CD4-positive, alpha-beta T cell treated with Interleukin-4 for 1 hour (primary cell): ENCODE results near the gene ZNF578.
A peak's percentile ranks its signal among the peaks of the same experiment; 100 is the strongest.
"Not testable (repeated sequence)": the region's sequence is repeated elsewhere in the genome, so short reads cannot be mapped to it uniquely, and the experiment has no call there.

Source experiments
- DNase-seq, 2 donors: peaks; one replicate each; pipeline ENCODE4 v3.0.0-alpha.2; 2020 to 2022

Gene ZNF578

DNA sequence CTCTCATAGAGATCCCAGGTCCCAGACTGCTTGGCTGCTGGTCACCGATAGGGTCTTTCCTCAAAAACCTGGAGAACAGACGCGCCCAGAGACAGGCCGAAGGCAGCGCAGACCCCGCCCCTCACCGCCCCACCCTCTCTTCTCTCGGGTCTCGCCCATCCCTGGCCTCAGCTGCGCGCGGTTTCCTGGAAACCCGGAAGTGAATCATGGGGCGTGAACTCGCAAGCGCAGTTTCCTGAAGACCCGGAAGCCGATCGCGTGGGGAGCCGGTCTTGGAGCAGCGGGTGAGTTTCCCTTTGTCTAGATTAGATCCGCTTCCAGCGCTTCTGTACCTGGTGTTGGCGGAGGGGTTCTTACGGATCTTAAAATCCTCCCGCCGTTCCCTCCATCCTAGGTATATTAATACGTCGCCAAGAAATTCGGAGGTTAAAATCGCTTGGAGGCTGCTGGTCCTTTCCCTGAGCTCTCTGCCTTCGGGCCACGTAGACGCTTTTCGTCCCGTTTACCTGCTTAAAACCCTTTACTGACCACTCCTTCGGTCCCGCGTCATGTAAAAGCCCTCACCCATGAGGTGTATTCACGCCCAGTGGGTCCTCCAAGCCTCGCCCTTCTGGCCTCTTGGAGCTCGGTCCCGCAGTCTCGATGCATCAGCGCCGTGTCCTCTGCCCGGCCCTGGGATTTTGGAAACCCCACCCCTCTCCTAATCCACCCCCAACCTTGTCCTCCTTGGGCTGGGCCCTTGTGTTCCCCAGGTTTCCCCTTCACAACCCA is at the start of gene ZNF578:
Gene ZNF578 (plus strand): TSS at position 230 of the 771 bp plus-strand sequence. CDS start 48,293 bp downstream, outside the sequence.
- DNase-seq: peak; percentile 71 to 78

DNA sequence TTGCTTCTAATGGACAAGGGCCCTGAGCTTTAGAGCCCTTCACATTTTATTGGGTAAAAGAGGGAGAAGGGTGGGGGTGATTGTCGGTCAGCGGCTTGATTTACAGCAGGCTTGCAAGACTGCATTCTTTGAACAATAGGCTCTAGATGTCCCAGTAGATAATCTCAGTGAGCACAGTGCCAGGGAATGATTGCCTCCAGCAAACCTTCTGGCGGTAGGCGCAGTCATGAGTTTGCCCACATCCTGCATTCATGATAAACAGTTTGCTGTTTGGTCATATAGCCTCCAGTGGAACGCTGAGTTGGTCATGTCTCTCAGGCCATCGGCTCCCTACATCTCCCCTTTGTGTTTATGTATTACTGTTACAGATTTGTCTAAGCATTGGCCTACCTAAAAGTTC is 43.1 kb upstream of the ZNF578 start:
- DNase-seq: no peak

DNA sequence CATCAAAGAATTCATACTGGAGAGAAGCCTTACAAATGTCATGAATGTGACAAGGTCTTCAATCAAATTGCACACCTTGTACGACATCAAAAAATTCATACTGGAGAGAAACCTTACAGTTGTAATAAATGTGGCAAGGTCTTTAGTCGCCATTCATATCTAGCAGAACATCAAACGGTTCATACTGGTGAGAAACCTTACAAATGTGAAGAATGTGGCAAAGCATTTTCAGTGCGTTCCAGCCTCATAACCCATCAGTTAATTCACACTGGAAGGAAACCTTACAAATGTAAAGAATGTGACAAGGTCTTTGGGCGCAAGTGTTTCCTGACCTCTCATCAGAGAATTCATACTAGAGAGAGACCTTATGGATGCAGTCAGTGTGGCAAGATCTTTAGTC is 37.6 kb upstream of the ZNF578 start:
- DNase-seq: no peak

DNA sequence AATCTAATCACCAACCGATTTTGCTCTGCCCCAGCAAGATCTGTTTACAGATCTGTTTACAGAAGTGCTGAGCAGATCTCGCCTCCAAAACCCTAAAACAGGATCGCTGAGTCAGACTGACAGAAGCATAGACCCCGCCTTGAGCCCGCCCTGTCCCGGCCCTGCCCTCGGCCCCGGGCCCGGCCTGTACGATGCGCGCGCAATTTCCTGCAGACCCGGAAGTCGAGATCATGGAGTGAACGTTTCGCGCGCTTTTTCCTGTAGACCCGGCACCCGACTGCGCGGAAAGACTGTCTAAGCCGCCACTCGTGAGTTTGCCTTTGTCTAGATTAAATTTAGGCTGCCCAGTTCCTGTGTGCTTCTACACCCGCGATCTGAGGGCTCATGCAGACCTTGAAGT is 24.4 kb upstream of the ZNF578 start, which contains the start of gene ZNF534:
Gene ZNF534 (plus strand): TSS at position 212 of the 400 bp plus-strand sequence. CDS start 2,327 bp downstream, outside the sequence.
- DNase-seq: no peak

DNA sequence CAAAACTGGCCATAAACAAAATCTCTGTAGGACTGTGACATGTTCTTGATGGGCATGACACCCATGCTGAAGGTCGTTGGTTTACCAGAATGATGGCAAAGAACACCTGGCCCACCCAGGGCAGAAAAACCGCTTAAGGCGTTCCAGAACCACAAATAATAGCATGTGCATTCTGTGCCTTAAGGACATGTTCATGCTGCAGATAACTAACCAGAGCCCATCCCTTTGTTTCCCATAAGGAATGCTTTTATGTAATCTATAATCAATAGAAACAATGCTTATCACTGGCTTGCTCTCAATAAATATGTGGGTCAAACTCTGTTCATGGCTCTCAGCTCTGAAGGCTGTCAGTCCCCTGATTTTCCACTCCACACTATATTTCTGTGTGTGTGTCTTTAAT is 11.2 kb upstream of the ZNF578 start:
- no peak for DNase-seq

DNA sequence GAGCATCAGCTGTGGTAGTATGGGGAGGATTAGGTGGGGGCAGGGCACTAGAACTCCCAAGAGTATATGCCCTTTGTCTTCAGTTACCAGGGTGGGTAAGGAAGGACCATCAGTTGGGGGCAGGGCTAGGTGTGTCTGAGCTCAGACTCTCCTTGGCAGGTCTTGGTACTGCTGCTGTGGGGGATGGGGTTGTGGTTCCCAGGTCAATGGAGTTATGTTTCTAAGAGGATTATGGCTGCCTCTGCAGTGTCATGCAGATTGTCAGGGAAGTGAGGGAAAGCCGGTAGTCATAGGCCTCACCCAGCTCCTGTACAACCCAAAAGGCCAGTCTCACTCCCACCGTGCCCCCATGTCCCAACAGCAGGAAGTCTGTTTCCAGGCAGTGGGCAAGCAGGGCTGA is 8.8 kb upstream of the ZNF578 start:
- DNase-seq: no peak

DNA sequence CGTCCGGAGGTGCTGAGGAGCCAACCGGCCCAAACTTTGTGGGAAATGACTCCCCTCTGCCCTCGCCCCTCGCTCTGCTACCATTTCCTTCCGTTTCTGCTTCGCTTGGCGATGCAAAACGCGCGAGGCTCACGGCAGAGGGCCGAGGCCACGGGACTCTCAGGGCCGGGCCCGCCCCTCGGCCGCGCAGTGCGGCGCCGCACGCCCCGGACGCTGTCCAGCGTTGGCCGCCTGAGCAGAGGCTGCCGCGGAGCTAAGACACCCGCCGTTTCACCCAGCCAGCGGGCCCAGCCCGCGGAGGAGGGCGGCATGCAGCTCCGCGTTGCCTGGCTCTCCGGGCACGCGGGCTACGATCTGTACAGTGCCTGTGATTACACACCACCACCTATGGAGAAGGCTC is 2.1 kb upstream of the ZNF578 start:
- DNase-seq: no peak

DNA sequence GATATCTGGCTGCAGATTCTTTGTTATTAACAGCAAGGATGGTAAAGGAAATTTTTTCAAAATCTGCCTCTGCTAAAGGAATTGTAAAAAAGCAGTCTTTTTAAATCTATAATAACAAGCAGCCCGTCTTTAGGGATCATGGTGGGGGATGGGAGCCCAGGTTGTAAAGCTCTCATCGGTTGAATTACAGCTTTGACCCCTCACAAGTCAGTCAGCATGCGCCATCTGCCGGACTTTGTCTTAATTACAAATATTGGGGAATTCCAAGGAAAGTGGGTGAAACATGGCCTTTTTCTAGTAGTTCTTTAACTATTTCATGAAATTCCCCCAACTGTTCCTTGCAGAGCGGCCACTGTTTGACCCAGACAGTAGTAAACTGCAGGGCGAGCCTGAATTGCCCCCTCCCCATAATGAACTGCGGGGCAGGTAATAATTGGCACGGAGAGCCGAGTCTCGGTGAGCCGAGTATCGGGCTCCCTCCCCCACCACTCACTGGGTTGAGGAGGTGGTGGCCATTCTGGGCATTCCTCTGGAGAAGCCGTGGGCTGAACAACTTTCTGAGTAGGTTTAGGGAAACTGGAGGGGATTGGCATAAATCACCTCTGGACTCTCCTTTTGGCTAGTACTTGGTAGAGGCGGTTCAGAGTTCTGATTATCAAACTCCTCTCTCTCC is 11.6 kb downstream of the ZNF578 start:
- DNase-seq: no peak

DNA sequence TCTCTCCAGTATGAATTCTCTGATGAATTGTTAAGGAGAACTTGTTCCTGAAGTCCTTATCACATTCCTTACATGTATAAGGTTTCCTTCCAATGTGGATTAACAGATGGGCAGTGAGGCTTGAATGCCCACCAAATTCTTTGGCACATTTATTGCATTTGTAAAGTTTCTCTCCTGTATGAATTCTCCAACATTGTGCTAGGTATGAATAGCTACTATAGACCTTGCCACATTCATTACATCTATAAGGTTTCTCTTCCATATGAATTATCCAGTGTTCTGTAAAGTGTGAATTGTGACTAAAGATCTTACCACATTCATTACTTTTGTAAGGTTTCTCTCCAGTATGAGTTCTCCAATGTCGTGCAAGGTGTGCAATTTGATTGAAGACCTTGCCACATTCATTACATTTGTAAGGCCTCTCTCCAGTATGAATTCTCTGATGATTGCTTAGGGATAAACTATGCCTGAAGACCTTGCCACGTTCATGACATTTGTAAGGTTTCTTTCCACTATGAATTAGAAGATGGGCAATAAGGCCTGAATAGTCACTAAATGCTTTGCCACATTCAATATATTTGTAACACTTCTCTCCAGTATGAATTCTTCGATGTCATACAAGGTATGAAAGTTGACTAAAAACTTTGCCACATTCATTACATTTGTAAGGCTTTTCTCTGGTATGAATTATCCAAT is 20.4 kb downstream of the ZNF578 start:
- no peak for DNase-seq

DNA sequence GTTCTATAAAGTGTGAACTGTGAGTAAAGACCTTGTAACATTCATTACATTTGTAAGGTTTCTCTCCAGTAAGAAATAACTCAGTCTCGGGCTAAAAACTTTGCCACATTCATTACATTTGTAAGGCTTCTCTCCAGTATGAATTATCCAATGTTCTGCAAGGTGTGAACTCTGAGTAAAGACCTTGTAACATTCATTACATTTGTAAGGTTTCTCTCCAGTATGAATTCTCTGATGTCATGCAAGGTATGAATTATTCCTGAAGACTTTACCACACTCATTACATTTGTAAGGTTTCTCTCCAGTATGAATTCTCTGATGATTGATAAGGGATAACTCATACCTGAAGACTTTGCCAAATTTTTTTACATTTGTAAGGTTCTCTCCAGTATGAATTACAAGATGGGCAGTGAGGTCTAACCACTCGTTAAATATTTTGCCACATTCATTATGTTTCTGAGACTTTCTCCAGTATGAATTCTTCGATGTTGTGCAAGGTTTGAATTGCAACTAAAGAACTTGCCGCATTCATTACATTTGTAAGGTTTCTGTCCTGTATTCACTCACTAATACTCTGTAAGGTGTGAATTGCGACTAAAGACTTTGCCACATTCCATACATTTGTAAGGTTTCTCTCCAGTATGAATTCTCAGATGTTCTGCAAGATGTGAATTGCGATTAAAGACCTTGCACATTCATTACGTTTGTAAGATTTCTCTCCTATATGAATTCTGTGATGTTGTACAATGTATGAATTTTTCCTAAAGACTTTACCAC is 21.2 kb downstream of the ZNF578 start:
- DNase-seq: no peak

DNA sequence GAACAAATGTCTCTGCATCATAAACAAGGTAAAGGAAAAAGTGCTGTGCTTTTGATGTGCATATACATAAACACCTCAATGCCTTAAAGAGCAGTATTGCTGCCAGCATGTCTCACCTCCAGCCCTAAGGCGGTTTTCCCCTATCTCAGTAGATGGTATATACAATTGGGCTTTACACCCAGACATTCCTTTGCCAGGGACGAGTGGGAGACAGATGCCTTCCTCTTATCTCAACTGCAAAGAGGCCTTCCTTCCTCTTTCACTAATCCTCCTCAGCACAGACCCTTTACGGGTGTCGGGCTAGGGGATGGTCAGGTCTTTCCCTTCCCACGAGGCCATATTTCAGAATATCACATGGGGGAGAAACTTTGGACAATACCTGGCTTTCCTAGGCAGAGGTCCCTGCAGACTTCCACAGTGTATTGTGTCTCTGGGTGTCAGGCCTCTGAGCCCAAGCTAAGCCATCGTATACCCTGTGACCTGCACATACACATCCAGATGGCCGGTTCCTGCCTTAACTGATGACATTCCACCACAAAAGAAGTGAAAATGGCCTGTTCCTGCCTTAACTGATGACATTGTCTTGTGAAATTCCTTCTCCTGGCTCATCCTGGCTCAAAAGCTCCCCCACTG is 30.9 kb downstream of the ZNF578 start:
- DNase-seq: not testable (repeated sequence)

DNA sequence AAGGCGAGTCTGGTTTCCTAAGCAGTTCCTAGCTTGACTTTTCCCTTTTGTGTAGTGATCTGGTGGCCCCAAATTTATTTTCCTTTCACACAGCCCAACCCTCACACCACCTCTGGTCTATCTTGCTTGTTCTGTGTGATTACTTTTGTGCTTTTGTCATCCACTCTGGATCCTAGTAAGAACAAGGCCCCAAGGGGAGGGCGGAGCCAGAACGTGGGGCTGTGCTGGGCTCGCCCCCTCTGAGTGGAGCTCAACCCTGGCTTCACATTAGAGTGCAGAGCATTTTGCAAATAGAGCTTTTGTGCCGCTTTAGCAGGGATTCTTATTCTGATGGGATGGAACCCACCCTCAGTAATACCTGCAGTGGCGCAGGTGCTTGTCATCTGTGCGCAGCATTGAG is 31.7 kb downstream of the ZNF578 start:
- DNase-seq: not testable (repeated sequence)

DNA sequence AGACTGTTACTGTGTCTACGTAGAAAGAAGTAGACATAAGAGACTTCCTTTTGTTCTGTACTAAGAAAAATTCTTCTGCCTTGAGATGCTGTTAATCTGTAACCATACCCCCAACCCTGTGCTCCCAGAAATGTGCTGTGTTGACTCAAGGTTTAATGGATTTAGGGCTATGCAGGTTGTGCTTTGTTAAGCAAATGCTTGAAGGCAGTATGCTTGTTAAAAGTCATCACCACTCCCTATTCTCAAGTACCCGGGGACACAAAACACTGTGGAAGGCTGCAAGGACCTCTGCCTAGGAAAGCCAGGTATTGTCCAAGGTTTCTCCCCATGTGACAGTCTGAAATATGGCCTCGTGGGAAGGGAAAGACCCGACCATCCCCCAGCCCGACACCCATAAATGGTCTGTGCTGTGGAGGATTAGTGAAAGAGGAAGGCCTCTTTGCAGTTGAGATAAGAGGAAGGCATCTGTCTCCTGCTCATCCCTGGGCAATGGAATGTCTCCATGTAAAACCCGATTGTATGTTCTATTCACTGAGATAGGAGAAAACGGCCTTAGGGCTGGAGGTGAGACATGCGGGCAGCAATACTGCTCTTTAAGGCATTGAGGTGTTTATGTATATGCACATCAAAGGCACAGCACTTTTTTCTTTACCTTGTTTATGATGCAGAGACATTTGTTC is 32.3 kb downstream of the ZNF578 start:
- DNase-seq: not testable (repeated sequence)

DNA sequence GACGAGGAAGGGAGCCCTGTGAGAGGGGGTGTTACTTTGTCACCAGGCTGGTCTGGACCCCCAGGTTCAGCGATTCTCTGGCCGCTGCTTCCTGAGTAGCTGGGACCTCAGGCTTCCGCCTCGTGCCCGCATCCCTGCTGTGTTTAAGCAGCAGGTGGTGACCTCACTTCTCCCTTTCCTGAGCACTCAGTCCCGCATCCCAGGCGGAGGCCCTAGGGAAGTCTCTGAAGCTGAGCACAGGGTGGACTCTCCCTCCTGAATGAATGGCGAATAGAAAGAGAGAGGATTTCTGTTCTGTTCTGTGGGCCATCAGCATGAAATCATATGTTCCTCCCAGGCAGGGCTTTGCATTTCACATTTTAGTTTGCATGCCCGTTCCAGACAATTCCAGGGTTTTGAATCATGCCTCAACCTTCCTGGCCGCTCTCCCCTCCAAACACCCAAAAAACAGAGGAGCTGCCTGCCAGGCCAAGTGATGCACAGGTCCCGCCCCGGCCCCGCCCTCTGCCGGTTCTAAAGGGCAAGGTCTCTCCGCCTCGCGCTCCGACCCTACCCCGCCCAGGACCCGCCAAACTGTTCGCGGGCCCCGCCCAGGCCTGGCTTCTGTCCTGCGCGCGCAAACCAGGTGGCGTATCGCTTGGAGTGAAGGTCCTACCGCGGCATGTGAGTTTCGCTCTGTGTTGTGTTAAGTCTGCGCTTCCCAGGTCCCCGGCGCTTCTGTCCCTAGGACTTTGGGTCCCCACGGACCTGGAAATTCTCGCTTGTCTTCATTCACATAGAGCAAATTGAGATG is 39.0 kb downstream of the ZNF578 start:
- peak in 1 of 2 donors; percentile 8 for DNase-seq

DNA sequence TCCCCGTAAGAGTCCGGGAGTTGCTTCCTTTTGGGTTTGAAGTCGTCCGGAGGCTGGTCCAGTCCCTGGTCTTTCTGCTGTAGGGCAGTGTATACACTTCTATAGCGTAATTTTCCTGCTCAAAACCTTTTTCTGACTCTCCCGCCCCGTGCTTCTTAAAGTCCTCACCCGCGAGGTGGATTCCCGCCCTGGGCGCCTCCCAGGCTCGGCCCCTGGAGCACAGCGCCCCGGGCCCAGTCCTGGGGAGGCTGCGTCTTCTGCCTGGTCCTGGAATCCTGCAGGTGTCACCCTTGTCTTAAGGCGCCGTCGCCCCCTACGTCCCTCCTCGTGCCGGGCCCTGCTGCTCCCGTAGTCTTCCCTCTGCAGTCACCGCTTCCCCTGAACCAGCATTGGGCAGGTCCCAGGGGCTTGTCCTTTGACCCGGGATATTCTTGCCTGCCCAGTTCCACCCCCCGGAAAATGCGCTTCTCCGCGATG is 39.7 kb downstream of the ZNF578 start:
- no peak for DNase-seq

DNA sequence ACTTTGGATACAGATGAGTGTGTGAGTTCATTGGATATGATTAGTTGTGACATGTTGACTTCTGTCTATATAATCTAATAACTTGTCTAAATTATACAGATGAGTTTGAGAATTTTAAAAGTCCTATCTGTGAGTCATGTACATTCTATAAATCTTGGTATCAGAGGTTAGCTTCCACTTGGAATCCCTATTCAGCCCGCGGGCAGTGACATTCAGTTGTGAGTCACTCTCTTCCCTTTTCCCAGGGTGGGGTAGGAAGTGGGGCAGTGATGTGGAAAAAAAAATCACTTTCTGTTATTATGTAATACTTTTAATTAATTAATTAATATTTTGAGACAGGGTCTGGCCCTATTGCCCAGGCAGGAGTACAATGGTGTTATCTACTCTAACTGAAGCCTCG is 41.2 kb downstream of the ZNF578 start:
- no peak for DNase-seq

DNA sequence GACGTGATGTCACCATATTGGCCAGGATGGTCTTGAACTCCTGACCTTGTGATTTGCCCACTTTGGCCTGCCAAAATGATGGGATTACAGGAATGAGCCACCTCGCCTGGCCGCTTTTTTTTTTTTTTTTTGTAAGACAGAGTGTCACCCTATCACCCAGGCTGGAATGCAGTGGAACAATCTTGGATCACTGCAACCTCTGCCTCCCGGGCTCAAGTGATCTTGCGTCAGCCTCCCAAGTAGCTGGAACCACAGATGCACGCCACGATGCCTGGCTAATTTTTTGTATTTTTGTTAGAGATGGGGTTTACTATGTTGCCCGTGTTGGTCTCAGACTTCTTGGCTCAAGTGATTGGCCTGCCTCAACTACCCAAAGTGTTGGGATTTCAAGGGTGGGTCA is 45.2 kb downstream of the ZNF578 start:
- no peak for DNase-seq

DNA sequence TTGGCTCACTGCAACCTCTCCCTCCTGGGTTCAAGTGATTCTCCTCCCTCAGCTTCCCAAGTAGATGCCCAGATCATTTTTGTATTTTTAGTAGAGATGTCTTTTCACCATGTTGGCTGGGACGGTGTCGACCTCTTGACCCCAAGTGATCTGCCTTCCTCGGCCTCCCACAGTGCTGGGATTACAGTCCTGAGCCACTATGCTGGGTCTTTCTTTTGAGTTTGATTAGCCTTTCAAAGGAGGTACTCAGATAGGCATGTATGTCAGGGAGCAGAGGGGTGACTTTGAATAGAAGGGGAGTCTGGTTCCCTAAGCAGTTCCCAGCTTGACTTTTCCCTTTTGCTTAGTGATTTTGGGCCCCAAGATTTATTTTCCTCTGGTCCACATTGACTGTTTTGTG is 47.1 kb downstream of the ZNF578 start:
- DNase-seq: not testable (repeated sequence)

DNA sequence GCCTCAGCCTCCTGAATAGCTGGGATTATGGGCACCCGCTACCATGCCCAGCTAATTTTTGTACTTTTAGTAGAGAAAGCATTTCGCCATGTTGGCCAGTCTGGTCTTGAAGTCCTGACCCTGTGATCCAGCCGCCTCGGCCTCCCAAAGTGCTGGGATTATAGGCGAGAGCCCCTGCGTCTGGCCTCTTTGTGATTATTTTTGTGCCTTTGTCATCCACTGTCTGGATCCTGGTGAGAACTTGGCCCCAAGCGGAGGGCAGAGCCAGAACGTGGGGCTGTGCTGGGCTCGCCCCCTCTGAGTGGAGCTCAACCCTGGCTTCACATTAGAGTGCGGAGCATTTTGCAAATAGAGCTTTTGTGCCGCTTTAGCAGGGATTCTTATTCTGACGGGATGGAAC is 47.6 kb downstream of the ZNF578 start:
- not testable (repeated sequence) for DNase-seq

DNA sequence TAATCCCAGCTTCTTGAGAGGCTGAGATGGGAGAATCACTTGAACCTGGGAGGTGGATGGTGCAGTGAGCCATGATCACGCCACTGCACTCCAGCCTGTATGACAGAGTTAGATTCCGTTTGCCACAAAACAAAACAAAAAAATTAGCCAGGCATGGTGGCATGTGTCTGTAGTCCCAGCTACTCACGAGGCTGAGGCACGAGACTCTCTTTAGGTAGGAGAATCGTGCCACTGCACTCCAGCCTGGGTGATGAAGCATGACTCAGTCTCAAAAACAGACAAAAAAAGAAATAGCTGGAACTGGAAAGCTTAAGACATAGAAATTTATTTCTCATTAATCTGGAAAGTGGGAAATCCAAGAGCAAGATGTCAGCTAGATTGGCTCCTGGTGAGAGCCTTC is 53.9 kb downstream of the ZNF578 start:
- DNase-seq: no peak

DNA sequence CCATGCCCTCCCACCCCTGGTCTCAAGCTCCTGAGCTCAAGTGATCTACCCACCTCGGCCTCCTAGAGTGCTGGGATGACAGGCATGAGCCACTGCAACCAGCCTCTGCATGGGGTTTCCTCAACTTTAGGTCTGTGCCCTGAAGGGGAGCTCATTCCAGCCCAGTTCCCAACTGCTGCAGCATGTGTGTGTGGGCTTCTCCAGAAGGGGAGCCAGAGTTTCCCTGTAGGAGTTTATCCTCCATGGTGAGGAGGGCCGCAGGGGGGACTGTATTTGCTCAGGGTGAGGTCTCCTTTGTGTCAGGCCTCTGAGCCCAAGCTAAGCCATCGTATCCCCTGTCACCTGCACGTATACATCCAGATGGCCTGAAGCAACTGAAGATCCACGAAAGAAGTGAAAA is 62.8 kb downstream of the ZNF578 start:
- DNase-seq: no peak
